Activated CD8-positive, alpha-beta memory T cell treated with anti-CD3 and anti-CD28 coated beads, Interleukin-2, amount 50 U/mL, for 48 hours (primary cell): ENCODE data around the gene LOXL1.

Source experiments
- DNase-seq: peaks from one replicate; pipeline ENCODE4 v3.0.0-alpha.2; 2020

The LOXL1 gene

GRCh38 chr15:73899197-73900094, 26.8 kb upstream of the LOXL1 start:
- DNase-seq: no peak

- DNase-seq: no peak
Observed at GRCh38 chr15:73900095-73900712, 26.1 kb upstream of the LOXL1 start.

- DNase-seq: no peak
Observed at GRCh38 chr15:73901126-73901810, 25.0 kb upstream of the LOXL1 start.

GRCh38 chr15:73902121-73903020, 23.9 kb upstream of the LOXL1 start:
- DNase-seq: no peak

GRCh38 chr15:73904026-73904815, 22.0 kb upstream of the LOXL1 start:
- DNase-seq: no peak

GRCh38 chr15:73905225-73905827, 20.9 kb upstream of the LOXL1 start:
- no peak for DNase-seq

GRCh38 chr15:73906346-73907034, 19.8 kb upstream of the LOXL1 start:
- no peak for DNase-seq

- DNase-seq: no peak
Observed at GRCh38 chr15:73907035-73907408, 19.2 kb upstream of the LOXL1 start.

- DNase-seq: peak; percentile 92
Observed at GRCh38 chr15:73908030-73908821, 18.0 kb upstream of the LOXL1 start.

- no peak for DNase-seq
Observed at GRCh38 chr15:73908822-73909122, 17.5 kb upstream of the LOXL1 start.

- DNase-seq: no peak
Observed at GRCh38 chr15:73909651-73910050, 16.6 kb upstream of the LOXL1 start.

GRCh38 chr15:73910522-73911303, 15.5 kb upstream of the LOXL1 start:
- DNase-seq: no peak

GRCh38 chr15:73912030-73912596, 14.1 kb upstream of the LOXL1 start:
- DNase-seq: no peak

GRCh38 chr15:73914145-73914544, 12.1 kb upstream of the LOXL1 start:
- no peak for DNase-seq

GRCh38 chr15:73915082-73915481, 11.2 kb upstream of the LOXL1 start:
- no peak for DNase-seq

- DNase-seq: no peak
Observed at GRCh38 chr15:73918784-73919183, 7.5 kb upstream of the LOXL1 start.

GRCh38 chr15:73919706-73920105, 6.6 kb upstream of the LOXL1 start:
- no peak for DNase-seq

- no peak for DNase-seq
Observed at GRCh38 chr15:73921254-73921925, 4.9 kb upstream of the LOXL1 start.
